Measurements from ENCODE around the gene CNGB1. TPM values are rescaled to one million over a fixed set of nuclear protein-coding genes. Genes with fewer than 3 reads are reported as not detected.

The CNGB1 gene
- total RNA-seq, 2 donors from 2014 or later: 0.51 TPM; not detected in 1

Other genes starting within 250 kb of the CNGB1 start
- 10 to 100 TPM; 20.2 to 33.9 TPM for gene KATNB1, start 235.4 kb downstream of the CNGB1 start, total RNA-seq
- gene KIFC3, start 168.6 kb downstream of the CNGB1 start, total RNA-seq: under 1 TPM; 0.16 to 0.64 TPM
- 1 to 10 TPM; 3.1 to 5.6 TPM for gene ZNF319, start 29.5 kb upstream of the CNGB1 start, total RNA-seq
- gene USB1, start 30.3 kb upstream of the CNGB1 start, total RNA-seq: 10 to 100 TPM; 39.8 to 50.6 TPM
- gene MMP15, start 54.6 kb upstream of the CNGB1 start, total RNA-seq: under 1 TPM; 0.07 to 0.76 TPM
- gene CFAP20, start 158.3 kb upstream of the CNGB1 start, total RNA-seq: 10 to 100 TPM; 36.6 to 40.4 TPM
- gene CSNK2A2, start 227.0 kb upstream of the CNGB1 start, total RNA-seq: 10 to 100 TPM; 67.9 to 88.4 TPM

All from activated naive CD4-positive, alpha-beta T cell treated with anti-CD3 and anti-CD28 coated beads, Interleukin-2, amount 50 U/mL, for 72 hours (primary cell).